RKO (cell line): ENCODE results near the gene USP49.
"Not testable (repeated sequence)": the region's sequence is repeated elsewhere in the genome, so short reads cannot be mapped to it uniquely, and the experiment has no call there.

Experiments
- DNase-seq: peaks from one replicate; pipeline ENCODE4 v3.0.0-alpha.2; 2016; ENCODE audit warnings: low spot score

The USP49 gene

DNA sequence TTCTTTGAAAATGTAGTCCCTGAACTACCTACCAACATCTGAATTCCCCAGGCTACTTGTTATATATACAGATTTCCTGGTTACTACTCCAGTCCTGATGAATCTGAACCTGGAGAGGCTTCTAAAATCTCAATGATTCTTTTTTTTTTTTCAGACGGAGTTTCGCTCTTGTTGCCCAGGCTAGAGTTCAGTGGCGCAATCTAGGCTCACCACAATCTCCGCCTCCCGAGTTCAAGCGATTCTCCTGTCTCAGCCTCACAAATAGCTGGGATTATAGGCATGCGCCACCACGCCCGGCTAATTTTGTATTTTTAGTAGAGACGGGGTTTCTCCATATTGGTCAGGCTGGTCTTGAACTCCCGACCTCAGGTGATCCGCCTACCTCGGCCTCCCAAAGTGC lies 83.2 kb downstream of the USP49 start:
- DNase-seq: not testable (repeated sequence)

DNA sequence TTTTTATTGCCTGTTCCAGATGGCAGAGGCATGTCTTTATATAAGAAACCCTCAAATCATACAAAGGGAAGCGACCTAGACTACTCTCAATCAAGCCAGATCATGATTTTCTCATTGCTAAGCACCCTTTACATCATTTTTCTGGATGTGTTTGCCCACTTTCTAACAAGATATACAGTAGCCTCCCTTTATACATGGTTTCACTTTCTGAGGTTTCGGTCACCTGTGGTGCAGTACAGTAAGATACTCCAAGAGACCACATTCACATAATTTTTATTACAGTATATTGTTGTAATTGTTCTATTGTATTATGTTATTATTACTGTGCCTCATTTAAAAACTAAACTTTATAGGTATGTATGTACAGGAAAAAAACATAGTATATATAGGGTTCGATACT lies 84.1 kb downstream of the USP49 start:
- no peak for DNase-seq

DNA sequence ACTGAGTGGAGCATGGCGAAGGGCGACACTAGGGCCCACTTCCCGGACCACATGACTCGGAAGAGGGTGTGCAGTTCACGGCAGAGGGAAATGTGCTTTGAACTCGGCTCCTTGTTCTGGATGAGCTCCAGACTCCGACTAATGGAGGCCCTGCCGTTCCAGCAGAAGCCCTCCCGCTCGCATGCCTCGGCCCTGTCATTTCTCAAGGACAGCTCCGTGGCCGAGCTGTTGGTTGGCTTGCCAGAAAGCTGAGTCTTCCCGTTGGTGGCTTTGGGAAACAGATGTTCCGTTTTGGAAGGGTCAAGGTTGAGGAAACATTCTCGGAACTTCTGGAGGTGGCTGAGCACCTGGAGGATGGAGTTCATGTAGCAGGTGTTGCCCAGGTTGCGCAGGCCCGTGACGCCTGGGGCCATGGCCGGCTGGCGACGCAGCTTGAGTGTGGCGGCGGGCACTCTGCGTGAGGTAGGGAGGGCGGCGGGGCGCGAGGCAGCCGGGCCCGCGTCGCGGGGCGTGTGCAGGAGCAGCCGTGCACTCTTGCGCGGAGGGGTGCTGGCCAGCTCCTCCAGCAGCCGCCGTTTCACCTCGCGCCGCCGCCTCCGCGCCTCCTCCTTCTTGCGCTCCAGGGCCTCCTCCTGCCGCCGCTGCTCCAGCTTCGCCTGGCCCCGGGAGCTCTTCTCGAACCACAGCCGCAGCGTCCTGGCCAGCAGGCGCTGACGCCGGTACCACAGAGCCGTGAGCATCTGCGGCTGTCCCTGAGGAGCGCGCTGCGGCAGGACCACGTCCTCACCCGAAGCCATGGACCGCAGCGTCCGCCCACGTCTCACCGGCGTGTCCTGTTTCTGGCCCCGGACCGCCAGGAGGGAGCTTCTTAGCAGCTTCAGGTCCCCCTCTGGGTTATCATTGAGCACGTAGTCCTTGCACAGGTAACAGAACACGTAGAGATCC lies 89.1 kb downstream of the USP49 start:
- DNase-seq: no peak

DNA sequence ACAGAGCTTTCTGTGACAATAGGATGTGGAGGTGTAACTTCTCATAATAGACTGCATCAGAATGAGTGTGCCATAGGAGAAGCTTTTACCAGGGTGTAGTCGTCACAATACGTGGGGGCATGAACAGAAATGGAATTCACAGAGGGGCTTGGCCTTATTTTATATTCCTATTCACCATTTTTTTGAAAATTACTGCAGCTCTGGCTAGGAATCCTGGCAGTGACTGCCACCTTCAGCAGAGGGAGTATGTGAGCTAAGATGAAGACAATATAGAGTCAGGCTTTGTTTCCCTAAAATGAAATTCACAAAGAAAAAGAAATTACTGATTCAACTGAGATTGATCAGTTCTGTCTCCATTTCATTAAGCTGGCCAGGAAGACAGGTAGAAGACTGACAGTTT lies 93.8 kb downstream of the USP49 start:
- peak; percentile 54 for DNase-seq

DNA sequence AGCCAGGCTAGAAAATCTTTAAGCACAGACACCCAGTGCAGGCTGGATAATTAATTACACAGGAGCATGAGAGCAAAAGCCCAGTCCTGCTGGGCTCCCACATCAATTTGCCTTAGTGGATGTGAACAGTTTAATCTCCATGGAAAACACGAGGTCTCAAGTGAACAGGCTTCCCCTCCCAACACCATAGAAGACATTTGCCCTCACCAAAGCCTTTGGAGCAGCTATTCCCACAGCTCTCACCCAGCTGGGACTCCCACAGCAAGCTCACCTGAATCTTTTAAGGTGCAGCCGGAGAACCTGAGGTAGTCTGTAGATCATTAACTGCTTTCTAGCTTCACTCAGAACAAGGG lies 95.6 kb downstream of the USP49 start:
- DNase-seq: no peak

DNA sequence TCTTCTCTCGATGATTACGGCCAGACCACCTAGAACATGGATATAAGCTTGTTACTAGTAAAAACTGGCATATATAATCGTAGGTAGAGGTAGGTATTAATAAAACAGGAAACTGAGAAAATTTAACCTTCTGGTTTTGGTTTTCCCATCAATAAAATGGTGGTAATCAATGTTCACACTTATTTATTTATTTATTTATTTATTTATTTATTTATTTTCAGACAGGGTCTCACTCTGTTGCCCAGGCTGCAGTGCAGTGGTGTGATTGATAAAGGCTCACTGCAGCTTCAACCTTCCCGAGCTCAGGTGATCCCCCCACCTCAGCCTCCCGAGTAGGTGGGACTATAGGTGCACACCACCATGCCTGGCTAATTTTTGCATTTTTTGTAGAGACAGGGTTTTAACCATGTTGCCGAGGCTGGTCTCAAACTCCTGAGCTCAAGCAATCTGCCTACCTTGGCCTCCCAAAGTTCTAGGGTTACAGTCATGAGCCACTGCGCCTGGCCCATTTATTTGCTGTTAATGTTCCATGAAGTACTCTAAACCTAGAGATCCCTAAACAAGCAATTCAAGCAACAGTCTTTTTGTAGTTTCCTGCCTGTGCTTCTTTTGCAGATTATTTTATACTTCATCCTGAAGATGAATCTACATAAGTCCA lies 96.1 kb downstream of the USP49 start:
- no peak for DNase-seq

DNA sequence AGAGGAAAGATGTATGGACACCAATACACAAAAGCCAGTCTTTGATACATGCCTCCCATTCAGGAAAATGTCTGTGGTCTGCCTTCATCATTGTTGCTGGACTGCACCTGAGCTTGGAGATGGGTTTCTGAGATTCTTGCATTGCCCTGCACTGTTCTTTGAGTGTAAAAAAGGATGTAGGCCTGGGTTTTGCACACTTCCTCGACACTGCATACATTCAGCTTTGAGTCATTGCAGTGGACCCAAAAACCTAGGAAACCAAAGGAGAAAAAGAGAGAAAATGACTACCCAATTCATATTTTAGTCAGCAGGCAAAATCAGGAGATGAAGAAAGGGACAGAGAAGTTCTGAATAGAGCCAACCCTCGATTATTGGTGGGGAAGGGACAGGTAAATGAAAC lies 98.7 kb downstream of the USP49 start:
- DNase-seq: no peak

DNA sequence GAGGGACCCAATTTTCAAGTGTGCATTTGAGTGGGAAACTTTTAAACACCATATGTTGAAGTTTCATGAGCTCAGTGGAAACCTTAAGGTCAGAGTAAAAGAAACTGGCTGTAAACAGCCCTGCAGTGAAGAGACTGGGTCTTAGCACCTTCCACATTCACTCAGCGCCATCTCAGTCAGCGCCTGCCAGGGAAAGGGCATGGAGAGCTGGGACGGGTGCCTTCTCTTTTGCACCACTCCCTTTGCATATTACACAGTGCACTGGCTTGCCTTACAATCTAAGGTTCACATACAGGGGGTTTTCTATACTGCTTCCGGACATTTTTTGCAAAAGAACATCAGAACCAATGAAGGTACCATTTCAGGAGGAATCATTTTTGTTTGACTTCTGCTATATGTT lies 103.2 kb downstream of the USP49 start:
- no peak for DNase-seq

DNA sequence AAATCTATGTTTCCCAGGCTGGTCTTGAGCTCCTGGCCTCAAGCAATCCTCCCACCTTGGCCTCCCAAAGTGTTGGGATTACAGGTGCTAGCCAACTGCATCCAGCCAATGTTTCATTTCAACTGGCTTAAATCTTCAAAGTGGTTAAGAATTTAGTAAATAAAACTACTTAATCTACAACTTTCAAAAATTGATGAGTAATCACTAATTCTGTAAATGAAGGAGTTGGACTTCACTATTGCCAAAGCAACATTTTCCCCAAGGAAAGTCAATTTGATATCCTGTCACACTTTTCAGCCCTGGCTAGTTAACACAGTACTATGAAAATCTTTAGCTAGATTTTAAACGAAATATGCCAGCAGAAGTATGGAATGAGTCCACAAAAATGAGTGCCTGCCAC lies 103.9 kb downstream of the USP49 start:
- no peak for DNase-seq

DNA sequence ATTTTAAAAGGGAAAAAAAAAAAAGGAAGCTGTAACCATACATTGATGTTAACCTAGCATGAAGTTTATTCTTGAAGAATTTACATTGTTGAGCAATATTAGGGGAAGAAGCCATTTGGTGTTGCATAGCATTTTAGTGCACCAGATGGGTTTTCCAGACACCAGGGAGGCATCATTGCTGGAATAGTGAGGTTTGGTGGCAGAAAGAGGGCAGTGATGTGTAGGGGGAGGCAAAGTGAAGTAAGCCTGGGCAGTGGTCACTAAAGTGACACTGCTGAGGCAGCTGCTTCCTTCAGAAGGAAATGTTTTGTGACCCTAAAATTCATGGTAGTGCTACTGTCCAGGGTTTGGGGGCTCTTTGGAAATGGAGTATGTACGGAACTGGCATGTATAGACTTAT lies 105.1 kb downstream of the USP49 start:
- DNase-seq: no peak

DNA sequence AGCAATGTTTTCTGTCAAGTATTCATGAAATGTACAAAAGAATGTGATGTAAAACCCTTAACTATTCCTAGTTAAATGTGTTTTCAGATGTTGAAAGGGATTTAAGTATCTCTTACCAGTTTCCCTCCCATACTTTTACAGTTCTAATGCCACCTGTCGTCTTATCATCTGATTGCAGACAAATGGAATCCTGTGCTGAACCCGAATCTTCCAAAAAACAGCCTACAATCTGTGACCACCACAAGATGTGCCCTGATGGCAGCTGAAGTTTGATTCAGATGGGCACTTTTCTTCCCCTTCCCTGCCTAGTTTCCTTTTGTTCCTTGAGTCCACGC lies 105.8 kb downstream of the USP49 start:
- no peak for DNase-seq

DNA sequence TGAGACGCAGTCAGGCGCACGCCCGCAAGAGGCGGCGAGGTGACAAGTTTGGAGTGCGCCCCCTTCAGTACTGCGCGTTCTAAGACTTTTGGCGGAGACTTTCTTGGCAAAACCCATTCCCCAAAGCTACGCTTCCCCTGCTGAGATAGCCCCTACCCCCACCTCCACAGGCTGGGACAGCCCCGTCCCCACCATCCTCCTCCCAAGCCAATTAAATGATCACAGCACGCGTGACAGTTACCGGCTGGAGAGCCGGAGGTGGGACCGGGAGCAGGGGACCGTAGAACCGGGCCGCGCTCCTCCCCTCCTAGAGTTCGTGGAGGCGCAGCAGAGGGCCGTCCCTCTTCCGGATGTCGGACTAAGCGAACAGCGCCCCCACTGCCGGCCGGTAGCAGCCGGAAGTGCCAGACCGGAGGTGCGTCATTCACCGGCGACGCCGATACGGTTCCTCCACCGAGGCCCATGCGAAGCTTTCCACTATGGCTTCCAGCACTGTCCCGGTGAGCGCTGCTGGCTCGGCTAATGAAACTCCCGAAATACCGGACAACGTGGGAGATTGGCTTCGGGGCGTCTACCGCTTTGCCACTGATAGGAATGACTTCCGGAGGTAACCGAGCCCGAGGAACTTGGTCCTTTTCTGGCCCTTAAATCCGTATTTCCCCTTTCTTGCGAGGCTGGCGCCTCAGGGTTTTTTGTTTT lies 107.8 kb downstream of the USP49 start, which contains the start of gene TOMM6:
Gene TOMM6 (plus strand): TSS at position 476 of the 699 bp plus-strand sequence. CDS start 4 bp downstream, at position 480.
- peak; percentile 95 for DNase-seq

DNA sequence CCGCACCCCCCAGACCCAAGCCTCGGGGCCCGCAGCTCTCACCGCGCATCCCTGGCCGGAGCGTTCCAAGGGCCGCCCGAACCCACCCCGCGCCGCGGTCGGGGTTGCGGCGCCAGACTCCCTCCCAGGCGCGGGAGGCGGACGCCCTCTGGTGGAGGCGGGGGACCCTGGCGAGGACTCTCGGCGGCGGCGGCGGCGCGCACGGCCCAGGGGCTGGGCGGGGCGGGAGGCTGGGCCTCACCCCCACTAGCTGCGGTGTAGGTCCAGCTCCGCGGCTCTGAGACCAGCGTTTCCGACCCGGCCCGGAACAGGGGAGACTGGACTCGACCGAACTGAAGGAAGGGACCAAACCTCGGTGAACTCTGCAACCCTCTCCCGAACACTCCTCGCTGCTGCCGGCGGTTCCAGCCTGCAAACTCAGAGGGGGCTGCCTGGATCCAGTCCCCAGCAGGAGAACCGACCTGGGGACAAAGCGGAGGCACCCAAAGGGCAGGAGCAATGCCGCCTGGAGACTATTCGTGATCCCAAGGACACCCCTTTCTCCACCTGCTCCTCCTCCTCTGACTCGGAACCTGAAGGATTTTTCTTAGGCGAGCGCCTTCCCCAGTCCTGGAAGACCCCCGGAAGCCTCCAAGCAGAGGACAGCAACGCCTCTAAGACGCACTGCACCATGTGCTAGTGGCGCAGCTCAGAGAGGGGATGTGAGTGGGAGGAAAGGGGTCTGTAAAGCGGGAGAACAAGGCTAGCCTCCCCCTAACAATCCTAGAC lies 108.5 kb downstream of the USP49 start:
- peak; percentile 82 for DNase-seq

DNA sequence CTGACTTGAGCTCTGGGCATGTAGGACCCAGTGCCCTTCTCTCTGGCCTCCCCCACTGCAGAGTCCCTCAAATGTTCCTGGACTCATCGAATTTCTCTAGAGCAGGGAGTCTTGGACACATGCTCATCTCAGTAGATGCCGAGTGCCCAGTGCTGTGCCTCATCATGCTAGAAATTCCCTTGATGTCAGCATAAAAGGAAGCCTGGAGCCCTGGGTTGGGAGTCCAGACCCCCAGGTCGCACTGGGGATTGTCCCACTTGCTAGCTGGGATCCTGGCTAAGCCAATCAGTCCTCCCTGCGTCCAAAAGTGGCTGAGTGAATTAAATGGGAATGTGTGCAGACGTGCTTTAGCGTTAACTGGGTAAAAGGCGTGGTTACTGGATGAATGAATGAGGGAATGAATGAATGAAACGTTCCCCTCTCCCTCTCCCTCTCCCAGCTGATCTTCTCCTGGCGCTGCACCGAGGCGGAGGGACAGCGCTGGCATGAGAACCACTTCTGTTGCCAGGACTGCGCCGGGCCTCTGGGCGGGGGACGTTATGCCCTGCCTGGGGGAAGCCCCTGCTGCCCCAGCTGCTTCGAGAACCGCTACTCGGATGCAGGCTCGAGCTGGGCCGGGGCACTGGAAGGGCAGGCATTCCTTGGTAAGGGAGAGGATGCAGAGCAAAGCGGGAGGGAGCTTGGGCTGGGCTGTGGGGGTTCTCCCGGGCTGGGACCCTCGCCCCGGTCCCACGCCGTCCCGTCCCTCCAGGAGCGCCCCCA lies 109.3 kb downstream of the USP49 start:
- DNase-seq: peak; percentile 30

DNA sequence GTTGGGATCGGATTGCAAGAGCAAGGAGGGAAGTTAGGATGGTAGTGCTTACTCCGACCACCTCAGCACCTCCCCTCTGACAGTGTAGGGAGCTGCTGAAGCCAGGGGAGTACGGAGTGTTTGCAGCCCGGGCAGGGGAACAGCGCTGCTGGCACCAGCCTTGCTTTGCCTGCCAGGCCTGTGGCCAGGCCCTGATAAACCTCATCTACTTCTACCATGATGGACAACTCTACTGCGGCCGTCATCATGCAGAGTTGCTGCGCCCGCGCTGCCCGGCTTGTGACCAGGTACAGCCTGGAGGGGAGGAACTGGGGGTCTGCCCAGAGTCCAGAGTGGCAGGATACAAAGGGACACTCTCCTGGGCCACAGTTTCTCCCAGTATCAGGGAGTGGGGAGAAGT lies 109.9 kb downstream of the USP49 start:
- DNase-seq: no peak

DNA sequence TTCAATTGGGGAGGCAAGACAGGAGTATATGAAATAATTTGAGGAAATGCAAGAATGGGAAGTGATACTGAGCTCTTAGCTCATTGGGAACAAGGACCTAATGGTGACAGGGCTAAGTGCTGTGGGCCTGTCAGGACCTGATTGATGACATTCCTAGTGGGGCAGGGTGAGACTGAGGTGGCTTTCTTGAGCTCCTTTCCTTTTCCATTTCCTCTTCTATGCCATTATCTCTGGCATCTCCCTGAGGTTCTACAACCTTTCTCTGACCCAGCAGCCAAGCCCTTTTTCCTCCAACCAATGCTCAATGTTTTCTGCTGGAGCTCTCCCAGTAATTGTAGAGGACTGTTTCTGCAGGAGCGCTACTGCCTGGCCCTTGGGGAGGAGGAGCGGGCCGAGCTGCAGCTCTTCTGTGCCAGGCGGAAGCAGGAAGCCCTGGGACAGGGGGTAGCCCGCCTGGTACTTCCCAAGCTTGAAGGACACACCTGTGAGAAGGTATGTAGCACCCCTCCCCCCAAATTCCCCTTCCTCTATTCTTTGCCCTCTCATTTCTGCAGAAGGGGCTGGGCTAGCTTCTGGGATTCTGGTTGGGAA lies 110.5 kb downstream of the USP49 start:
- DNase-seq: no peak

DNA sequence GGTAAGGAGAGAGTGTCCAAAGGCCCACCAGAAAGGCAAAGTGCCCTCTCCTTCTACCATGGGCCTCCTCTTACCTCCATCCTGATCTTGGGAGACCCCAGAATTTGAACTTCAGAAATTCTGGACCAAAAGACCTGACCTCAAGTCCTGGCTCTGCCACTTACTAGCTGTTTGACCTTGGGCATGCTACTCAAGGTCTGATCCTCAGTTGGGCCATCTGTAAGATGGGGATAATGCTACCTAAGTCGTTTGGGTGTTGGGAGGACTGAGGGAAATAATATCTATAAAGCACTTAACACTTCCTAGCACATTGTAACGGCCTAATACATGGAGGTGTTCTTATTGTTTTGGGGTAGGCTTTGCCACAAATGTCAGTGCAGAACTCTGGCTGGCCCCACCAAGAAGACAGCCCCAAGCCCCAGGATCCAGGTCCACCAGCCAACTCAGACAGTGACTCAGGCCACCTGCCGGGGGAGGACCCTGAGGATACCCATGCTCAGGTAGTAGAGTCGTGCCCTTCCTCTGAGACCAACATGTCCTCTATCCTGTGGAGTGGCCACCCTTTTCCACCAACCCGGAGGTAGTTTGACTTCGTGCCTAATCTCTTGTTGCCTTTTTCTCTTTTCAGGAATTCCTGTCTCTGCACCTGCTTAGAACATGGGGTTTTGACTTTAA lies 111.9 kb downstream of the USP49 start:
- DNase-seq: no peak

DNA sequence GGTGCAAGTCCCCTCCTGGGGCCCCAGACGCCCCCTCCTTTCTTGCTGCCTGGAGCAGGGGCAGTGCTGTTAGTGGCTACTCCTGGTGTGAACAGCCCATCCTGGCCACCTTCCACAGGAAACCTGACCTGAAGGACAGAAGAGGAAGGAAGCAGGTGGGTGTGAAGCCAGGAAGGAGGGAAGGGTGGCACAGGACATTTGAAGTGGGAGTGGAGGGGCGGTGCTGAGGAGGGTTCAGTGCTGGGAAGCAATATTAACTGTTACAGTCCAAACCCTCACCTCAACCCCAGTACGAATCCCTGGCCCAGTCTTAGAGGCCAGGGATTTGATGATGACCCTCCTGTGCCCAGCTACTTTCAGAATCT lies 113.8 kb downstream of the USP49 start:
- DNase-seq: no peak

DNA sequence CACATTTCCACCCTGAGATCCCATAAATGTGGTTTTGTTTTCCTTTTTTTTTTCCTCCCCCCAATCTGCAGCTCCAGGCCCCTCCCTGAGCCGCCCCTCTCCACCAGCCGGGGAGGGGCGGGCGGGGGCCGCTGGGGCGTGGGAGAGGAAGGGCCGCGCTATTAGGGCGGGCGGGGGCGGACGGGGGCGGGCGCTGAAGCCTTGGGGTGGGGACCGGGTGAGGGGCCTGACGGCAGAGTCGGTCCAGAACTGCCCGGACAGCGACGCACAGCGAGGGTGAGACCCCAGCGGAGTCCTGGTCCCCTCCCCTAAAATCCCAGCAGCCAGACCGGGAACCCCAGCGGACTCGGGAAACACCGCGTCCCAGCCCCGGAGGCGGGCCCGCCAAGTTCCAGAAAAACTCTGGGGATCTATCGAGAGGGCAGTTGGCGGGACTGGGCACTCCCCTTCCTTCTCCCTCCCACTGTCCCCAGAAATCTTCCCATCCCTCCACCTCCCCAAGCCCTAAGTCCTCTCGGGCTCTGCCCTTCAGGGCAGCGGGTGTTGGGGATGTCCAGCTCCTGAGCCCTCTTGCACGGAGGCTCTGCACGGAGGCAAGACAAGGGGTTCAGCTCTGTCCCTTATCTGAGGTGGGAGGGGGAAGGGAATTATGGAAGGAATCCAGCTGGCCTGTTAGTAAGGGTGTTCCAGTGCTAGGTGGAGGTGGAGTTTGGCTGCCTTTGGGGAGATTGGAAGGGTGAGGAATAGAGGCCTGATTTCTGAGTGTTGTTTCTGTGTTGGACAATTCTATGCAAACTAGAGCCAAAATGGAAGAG lies 114.4 kb downstream of the USP49 start, which contains the start of gene PRICKLE4:
Gene PRICKLE4 (plus strand): TSS at position 232 of the 815 bp plus-strand sequence. CDS start 2,692 bp downstream, outside the sequence.
- DNase-seq: peak; percentile 59
